ENCODE data around the gene CTCF.
A peak's percentile ranks its signal among the peaks of the same experiment; 100 is the strongest.
"Not testable (repeated sequence)": the region's sequence is repeated elsewhere in the genome, so short reads cannot be mapped to it uniquely, and the experiment has no call there.

Gene CTCF

DNA sequence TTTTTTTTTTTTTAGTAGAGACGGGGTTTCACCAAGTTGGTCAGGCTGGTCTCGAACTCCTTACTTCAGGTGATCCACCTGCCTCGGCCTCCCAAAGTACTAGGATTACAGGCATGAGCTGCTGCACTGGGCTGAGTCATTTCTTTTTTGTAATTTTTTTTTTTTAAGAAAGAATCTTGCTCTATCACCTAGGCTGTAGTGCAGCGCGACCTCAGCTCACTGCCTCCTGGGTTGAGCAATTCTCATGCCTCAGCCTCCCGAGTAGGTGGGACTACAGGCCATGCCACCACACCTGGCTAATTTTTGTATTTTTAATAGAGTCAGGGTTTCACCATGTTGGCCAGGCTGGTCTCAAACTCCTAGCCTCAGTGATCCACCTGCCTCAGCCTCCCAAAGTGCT, 28.3 kb upstream of the CTCF start:
- not testable (repeated sequence) for DNase-seq (ENCODE audit: low read depth in 2 of 2)

DNA sequence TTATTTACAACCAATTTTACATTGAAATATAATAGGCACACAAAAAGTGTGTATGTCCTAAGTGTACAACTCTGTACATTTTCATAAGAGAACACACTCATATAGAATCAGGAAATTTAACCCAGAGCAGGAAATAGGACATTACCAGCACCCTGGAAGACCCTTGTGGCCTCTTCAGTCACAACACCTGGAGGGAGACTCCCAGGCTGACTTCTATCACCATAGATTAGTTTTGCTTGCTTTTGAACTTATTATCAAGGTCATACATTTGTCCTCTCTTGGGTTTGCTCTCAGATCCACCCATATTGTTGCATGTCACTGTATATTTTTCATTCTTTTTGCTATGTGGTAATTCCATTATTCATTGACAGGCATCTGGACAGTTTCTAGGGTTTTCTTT, 27.9 kb upstream of the CTCF start:
- no peak for DNase-seq (ENCODE audit: low read depth in 2 of 2)

DNA sequence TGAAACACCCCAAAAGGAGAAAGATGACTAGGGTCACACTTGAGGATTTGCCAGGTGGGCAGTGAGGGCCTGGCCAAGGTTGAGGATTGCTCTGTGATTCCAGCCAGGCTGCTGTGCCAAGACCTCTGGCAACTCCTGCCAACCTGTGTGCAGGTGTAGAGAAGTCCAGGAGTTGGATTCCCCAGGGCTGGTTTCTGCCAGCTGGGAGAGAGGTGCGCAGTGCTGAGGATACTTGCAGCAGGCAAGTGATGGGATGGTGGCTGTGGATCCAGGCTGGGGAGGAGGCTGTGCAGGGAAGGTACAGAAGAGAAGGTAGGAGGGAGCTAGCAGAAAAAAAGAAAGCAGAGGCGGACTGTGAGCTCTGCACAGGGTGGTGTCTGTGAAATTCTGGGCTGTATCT, 27.1 kb upstream of the CTCF start:
- DNase-seq (ENCODE audit: low read depth in 2 of 2) = no peak

DNA sequence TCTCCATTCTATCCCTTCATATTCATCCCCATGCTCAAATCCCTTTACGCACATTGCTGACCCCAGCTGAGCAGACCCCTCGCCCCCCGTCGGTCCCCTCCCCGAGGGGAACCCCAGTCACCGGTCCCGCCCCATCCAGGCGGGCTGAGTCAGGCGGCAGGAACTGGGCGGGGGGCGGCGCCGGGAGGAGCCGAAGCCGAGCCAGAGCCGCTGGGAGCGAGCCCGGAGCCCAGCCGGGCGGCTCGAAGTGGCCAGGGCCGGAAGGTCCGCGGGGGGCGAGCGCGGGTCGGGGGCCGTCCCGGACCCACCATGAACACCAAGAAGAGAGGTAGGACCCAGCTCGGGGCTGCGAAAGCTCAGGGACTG, 25.1 kb upstream of the CTCF start:
- peak in 1 of 2 donors; percentile 40 for DNase-seq (ENCODE audit: low read depth in 2 of 2)

DNA sequence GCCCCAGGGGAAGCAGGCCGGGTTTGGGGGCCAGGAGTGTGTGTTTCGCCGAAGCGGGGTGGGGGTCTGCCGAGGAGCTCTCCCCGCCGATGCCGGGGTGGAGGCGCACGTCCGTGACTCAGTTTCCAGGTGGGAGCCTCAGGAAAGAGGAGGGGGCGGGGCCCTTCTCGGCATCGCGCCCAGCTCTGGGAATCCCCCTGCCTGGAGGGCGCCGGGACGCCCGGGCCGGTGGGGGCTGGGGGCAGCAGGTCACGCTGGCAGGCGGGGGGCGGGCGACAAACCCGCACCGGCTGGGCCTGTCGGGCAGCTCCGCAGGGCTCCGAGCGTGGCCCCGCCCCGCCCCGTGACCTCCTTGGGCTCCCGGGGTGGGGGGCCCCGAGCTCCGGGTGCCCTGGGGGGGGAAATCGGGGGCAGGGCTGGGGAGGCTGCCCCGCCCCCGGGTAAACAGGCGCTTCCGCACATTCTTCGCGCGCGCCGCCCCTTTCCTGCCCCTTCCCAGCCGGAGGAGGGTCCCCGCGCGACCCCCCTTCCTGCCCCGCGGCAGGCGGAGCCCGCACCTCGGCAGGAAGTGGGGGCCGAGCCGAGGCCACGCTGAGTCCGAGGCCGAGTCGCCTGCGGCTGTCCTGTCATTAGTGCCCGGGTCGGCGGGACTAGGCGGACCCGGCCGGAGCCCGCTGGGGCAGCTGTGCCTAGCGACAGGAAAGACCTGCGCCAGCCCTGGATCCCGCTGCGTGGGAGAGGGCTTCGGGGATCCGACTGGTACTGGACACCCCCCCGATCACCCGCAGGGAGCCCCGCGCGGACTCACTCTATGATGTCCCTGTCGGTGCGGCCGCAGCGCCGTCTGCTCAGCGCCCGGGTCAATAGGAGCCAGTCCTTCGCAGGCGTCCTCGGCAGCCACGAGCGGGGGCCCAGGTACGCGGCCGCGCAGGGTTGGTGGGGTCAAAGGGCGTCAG, 24.4 kb upstream of the CTCF start:
- no peak for DNase-seq (ENCODE audit: low read depth in 2 of 2)

DNA sequence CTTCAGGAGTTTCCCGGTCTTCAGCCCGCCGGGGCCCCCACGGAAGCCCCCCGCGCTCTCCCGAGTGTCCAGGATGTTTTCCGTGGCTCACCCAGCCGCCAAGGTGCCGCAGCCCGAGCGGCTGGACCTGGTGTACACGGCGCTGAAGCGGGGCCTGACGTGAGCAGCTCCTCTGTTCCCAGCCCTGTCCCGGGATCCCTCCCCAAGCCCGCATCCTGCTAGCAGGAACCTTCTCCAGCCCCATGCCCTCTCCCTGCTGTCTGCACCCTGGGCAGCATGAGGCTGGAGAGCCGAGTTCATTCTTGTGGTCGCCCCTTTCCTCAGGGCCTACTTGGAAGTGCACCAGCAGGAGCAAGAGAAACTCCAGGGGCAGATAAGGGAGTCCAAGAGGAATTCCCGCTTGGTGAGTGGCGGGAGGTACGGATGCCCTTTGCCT, 23.6 kb upstream of the CTCF start:
- no peak for DNase-seq (ENCODE audit: low read depth in 2 of 2)

DNA sequence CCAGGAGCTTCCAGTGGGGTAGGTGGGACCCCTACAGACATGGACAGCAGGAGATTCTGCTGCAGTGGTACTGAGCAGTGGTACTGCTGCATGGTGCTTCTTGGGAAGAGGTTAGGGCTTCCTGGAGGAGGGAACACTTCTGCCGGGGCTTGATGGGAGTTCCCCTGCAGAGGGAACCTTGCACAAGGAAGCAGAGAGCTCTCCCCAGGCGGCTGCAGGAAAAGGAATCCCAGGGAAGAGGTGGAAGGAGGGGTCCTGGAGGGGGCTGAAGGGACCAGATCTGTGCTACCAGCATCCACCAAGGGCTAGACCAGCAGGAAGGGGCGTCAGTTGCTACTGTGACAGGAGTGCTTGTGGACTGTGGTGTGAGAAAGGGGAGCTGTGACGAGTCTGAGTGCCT, 23.1 kb upstream of the CTCF start:
- no peak for DNase-seq (ENCODE audit: low read depth in 2 of 2)

DNA sequence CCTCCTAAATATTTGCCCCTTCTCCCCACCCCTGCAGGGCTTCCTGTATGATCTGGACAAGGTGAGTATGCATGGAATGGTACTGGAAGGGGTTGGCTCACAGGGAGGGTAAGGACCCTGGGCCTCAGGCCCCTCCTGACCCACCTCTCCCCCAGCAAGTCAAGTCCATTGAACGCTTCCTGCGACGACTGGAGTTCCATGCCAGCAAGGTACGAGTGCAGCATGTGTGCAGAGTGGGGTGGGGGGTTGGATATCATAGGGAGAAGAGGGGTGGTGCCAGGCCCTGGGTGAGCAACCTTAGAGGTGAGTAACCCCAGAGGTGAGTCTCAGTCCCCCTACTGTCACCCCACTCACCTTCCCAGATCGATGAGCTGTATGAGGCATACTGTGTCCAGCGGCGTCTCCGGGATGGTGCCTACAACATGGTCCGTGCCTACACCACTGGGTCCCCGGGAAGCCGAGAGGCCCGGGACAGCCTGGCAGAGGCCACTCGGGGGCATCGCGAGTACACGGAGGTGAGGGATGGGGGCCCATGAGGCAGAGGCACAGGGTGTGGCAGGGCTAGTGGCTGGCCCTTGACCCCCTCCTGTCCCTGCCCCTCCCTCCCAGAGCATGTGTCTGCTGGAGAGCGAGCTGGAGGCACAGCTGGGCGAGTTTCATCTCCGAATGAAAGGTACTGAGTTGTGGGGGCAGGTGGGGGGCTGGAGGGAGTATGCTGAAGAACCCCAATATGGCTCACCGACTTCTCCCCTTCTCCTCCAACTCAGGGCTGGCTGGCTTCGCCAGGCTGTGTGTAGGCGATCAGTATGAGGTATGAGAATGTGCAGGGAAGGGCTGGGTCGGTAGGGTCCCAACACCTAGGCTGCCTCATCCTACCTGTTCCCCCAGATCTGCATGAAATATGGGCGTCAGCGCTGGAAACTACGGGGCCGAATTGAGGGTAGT, 22.4 kb upstream of the CTCF start:
- DNase-seq (ENCODE audit: low read depth in 2 of 2) = no peak

DNA sequence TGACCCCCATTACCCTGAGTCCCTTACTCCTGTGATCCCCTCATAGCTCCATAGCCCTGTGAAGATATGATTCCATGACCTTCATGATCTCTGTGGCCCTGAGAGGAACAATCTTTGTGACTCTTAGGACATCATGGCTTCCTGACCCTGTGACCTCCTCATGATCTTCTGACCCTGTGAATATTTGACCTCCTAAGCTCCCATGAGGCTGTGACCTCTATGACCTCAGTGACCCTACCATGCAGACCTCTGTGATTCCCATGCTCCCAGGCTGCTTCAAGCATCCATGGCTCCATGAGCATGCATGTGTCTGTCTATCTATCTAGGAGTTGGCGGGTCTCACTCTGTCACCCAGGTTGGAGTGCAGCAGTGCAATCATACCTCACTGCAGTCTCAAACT, 21.6 kb upstream of the CTCF start:
- no peak for DNase-seq (ENCODE audit: low read depth in 2 of 2)

DNA sequence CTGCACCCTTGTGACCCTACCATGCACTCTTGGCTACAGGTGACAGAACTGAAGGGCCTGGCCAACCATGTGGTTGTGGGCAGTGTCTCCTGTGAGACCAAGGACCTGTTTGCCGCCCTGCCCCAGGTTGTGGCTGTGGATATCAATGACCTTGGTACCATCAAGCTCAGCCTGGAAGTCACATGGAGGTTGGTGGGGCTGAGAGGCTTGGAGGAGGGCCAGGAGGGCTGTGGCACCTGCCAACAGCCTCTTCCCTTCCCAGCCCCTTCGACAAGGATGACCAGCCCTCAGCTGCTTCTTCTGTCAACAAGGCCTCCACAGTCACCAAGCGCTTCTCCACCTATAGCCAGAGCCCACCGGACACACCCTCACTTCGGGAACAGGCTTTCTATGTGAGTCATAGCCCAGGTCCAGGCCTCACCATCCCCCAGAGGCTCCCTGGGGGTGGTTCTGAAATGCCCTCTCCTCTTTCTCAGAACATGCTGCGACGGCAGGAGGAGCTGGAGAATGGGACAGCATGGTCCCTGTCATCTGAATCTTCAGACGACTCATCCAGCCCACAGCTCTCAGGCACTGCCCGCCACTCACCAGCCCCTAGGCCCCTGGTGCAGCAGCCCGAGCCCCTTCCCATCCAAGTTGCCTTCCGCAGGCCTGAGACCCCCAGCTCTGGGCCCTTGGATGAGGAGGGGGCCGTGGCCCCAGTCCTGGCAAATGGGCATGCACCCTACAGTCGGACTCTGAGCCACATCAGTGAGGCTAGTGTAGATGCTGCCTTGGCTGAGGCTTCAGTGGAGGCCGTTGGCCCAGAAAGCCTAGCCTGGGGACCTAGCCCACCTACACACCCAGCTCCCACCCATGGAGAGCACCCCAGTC, 20.7 kb upstream of the CTCF start:
- no peak for DNase-seq (ENCODE audit: low read depth in 2 of 2)

DNA sequence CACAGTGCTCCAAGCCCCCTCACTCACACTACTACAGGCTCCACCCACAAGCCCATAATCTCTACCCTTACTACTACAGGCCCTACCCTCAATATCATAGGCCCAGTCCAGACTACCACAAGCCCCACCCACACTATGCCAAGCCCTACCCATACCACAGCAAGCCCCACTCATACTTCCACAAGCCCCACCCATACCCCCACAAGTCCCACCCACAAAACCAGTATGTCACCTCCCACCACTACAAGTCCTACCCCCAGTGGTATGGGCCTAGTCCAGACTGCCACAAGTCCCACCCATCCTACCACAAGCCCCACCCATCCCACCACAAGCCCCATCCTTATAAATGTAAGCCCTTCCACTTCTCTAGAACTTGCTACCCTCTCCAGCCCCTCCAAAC, 19.9 kb upstream of the CTCF start:
- no peak for DNase-seq (ENCODE audit: low read depth in 2 of 2)

DNA sequence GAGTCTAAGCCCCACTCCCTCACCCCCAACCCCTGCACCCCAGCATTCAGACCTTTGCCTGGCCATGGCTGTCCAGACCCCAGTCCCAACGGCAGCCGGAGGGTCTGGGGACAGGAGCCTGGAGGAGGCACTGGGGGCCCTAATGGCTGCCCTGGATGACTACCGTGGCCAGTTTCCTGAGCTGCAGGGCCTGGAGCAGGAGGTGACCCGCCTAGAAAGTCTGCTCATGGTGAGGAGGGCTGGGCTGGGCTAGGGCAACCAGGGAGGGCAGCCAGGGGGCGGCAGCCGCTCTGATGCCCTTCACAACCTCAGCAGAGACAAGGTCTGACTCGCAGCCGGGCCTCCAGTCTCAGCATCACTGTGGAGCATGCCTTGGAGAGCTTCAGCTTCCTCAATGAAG, 19.3 kb upstream of the CTCF start:
- no peak for DNase-seq (ENCODE audit: low read depth in 2 of 2)

DNA sequence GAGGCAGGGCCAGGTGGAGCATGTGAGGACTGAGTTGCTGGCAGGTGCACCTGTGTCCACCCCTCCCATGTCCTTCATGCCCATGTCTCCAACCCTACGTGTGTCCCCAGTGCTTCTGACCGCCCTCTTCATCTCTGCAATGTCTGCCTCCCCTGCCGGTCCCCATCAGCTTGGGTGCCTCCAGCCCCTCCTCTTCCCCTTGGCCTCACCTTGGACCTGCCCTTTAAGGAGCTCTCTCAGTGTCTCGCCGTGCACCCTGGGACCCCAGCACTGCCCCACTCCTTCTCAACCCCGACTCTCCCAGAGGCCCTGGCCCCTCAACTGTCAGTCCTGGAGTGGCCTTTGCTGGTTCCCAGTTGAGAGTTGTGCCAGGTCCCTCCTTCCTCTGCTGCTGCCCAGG, 18.7 kb upstream of the CTCF start:
- DNase-seq (ENCODE audit: low read depth in 2 of 2) = no peak

DNA sequence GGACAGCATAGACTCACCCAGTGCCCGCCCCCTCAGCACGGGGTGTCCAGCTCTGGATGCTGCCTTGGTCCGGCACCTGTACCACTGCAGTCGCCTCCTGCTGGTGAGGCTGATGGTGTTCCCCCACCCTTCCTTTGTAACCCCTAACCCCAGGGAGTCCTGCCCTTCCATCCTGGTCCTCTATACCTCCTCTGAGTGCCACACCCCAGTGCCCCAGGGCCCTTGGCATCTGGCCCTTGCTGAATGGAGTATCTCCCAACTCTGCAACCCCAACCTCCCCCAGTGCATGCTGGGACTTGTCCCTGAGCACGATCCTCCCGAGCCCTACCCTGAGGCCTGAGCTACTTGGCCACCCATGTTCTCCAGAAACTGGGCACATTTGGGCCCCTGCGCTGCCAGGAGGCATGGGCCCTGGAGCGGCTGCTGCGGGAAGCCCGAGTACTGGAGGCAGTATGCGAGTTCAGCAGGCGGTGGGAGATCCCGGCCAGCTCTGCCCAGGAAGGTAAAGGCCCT, 17.9 kb upstream of the CTCF start:
- DNase-seq (ENCODE audit: low read depth in 2 of 2) = no peak

DNA sequence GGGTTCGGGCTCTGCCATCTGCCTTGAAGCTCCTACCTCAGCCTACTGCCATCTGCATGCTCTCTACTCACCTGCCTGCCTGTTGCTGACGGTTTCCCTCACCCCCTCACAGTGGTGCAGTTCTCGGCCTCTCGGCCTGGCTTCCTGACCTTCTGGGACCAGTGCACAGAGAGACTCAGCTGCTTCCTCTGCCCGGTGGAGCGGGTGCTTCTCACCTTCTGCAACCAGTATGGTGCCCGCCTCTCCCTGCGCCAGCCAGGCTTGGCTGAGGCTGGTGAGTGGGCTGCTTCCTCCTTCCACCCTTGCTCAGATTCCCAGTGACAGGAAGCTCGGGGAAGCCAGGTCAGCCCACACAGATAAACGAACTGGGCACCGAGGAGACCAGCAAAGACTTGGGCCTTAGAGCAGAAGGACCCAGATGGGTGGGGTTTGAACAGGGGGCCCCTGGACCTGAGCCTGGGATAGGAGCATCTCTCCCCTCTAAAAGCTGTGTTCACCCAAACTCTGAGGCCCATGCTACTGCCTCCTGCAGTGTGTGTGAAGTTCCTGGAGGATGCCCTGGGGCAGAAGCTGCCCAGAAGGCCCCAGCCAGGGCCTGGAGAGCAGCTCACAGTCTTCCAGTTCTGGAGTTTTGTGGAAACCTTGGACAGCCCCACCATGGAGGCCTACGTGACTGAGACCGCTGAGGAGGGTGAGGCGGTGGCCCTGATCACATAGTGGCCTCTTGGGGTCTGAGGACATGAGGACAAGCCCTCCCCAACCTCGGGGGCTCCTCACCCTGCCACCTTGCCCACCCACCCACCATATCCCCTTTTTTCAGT, 17.3 kb upstream of the CTCF start:
- no peak for DNase-seq (ENCODE audit: low read depth in 2 of 2)

DNA sequence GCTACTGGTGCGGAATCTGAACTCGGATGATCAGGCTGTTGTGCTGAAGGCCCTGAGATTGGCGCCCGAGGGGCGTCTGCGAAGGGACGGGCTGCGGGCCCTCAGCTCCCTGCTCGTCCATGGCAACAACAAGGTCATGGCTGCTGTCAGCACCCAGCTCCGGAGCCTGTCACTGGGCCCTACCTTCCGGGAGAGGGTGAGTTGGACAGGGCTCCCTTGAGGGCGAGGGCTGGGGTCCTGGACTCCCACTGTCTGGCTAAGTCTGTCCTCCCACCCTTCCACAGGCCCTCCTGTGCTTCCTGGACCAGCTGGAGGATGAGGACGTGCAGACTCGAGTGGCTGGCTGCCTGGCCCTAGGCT, 16.7 kb upstream of the CTCF start:
- DNase-seq (ENCODE audit: low read depth in 2 of 2) = no peak

DNA sequence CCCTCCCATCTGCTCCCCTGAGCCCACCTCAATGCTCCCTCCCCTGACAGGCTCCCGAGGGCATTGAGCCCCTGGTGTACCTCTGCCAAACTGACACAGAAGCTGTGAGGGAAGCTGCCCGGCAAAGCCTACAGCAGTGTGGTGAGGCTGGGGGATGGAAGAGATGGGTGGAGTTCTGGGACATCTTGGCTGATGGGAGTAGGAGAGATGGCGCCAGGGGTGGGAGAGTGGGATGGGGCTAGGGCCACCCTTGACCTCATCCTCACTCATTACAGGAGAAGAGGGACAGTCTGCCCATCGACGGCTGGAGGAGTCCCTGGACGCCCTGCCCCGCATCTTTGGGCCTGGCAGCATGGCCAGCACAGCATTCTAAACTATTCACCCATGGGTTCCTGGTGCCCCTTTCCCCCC, 16.2 kb upstream of the CTCF start:
- no peak for DNase-seq (ENCODE audit: low read depth in 2 of 2)

DNA sequence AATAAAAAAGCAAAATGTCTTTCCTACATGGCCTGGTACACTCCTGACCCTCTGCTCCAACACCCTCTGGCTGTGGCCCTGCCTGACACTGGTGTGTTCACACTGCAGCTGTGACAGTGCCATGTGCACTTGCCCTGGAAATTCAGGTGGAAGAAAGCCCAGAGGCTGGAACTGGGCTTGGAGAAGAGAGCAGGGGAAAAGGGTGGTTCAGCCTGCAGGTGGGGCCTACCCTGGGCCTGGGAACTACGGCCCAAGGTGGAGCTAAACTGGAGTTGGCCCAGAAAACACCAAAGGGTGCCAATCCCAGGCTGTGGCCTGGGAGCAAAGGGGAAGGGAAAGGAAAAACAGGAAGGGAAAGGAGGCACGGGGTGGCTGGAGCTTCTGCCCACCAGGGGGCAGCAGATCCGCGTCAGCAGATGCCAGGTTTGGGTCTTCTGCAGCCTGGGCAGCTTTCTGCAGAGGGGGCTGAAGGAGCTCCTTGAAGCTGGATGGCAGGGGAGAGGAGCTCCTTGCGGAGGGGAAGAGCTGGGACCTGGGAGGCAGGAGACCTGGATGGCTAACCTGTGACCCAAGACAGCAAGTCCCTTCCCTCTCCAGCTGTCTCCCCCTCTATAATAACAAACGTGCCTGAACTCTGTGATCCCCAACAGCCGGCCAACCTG, 15.4 kb upstream of the CTCF start:
- DNase-seq (ENCODE audit: low read depth in 2 of 2) = peak; percentile 63 to 66

DNA sequence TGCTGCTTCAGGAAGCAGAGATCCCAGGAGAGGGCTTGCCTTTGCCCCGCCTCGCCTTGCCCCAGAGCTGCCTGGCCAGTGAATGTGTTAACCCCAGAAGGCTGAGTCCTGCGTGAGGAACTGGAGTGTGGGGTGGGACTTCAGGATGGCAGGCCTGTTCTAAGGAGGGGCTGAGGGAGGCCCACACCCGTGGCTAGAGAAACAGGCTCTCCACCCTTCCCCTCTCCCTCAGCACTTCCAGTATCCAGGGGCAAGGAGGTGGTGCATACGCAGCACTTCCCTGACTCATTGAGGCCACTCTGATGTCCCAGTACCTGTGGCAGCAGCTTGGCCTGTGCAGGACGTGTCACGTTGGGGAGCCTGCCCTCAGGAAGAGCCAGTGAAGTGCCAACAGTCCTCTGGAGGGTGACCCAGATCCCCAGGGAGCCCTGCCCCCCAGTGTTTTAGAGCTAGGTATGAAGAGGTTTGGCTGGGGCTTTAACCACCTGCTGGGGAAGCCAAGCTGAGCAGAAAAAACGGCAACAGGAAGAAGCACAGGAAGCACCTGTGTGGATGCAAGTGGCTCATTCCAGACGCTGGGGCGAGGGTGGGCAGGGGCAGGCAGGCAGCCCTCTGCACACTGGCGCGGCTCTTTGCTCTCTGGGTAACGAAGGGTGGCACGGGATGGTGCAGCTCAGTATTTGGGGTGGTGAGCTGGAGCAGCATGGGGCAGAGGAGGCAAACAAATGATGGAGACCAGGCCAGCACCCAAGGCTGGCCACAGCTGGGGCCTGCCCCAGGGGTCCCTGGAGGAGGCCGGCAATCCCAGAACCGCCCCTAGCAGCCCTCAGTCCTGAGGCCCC, 14.7 kb upstream of the CTCF start:
- no peak for DNase-seq (ENCODE audit: low read depth in 2 of 2)

Measured in activated CD4-positive, alpha-beta T cell treated with anti-CD3 and anti-CD28 coated beads for 24 hours (primary cell).